HG02798 (cell line): ENCODE data around the gene BMAL1.
"Not testable (repeated sequence)": the region's sequence is repeated elsewhere in the genome, so short reads cannot be mapped to it uniquely, and the experiment has no call there.

ENCODE experiments used
- ATAC-seq: cut with Tn5 transposase; IDR thresholded peaks from one replicate; pipeline ENCODE4 v1.9.1; 2021; ENCODE audit warnings: mild to moderate bottlenecking; ENCODE audit not compliant: unreplicated experiment, poor library complexity

Gene BMAL1

DNA sequence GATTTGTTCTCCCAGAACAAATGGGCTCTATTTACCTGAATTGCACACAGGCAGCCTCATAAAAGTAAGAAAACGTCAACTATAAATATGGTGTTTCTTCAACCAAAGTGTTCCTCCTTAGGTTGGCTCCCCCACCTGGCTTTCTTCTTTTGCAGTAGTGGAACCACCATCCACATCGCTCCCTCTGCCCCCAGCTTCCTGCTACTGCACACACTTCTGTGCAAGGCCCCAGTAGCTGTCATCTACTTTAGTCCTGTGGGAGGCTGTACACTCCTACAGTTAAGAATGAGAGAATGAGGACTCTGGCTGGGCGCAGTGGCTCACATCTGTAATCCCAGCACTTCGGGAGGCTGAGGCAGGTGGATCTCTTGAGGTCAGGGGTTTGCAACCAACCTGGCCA lies 89.5 kb downstream of the BMAL1 start:
- no peak for ATAC-seq

GRCh38 chr11:13368041-13368446 lies 90.5 kb downstream of the BMAL1 start:
- ATAC-seq = no peak

DNA sequence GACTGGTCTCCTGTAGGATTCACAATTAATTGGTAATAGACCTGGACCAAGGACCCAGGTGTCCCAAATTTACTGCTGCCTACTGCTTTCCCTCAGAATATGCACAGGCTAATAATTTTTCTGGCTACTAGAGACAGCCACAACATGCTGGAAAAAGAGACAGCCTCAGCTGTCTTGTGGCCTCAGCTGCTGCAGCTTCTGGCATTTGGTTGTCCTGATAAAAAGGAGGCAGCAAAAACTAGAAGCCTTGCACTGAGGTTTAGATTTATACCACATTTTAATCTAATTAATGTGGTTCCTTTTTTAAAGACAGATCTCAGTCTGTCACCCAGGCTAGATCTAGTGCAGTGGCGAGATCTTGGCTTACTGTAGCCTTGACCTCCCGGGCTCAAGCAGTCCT lies 95.6 kb downstream of the BMAL1 start:
- ATAC-seq = no peak

DNA sequence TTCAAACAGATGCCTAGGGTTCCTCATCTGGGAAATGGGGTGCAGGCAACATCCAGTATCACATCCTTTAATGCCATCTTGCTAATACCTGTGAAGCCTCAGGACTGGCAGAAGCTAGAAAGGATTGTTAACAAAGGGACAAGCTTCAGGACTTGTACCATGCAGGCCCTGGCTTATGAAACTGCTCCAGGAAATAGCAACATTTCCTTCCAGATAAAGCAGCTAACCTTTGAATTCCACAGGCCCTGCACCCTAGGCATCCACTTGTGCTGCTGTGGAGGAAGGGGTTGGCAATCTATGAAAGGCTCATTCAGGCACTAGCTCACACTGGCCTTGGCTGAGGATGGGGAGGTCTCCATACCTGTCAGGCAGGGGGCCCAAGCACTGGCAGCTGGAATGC lies 98.2 kb downstream of the BMAL1 start:
- ATAC-seq = no peak

GRCh38 chr11:13376402-13376801 lies 98.8 kb downstream of the BMAL1 start:
- ATAC-seq = no peak

DNA sequence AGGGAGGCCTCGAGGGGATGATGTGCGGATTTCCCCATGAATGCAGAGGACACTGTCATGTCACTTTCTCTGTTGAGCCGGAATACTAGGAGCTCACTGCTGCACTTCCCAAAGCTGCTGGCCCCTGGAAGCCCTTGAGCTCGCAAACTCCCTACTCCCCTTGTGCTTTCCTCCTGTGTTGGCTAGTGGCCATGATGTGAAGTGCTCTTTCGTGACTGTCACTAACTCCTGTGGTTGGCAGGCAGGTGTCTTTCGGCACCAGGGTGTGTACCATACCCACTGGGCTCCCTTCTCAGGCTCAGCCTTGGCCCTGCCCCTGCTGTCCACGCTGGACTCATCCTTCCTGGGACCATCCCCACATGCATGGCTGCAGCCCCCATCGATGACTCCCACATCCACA lies 99.2 kb downstream of the BMAL1 start:
- no peak for ATAC-seq

GRCh38 chr11:13378316-13378715 lies 100.7 kb downstream of the BMAL1 start:
- ATAC-seq = no peak

- ATAC-seq = no peak
Measured at GRCh38 chr11:13380731-13381130, 103.1 kb downstream of the BMAL1 start.

GRCh38 chr11:13382751-13383150 lies 105.2 kb downstream of the BMAL1 start:
- ATAC-seq = no peak

DNA sequence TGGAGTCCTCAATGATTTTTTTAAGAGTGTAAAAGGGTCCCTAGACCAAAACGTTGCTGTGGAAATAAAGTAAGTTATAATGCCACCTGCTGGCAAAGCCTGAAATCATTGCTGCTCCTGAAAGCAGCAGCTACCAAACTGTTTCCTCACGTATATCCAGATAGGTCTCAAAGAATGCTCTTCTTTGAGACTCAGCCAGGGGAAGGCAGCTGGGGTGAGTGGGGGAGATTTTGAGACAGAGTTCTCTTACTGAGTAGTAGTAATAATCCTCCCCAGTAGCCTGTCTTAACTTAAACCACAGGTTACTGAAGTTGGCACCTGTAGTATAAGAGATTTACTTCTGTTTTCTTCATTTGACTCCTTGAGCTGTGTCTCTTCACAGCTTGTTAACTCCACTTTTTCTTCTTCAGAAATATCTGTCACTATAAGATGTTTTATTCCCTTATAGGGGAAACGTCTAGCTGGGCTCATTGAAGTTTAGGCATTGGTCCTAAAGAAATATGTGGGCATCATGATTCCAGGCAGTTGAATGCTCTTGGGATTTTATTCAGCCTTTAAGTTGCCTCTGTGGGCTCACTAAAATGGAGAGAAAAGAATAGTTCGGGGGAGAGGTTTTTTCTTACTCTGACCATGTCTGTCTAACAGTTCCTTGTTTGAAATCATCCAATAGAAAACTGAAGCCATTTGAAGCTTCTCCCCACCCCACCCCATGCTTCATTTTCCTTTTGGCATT lies 107.5 kb downstream of the BMAL1 start:
- ATAC-seq = no peak

- ATAC-seq = no peak
Measured at GRCh38 chr11:13386567-13386966, 109.0 kb downstream of the BMAL1 start.

DNA sequence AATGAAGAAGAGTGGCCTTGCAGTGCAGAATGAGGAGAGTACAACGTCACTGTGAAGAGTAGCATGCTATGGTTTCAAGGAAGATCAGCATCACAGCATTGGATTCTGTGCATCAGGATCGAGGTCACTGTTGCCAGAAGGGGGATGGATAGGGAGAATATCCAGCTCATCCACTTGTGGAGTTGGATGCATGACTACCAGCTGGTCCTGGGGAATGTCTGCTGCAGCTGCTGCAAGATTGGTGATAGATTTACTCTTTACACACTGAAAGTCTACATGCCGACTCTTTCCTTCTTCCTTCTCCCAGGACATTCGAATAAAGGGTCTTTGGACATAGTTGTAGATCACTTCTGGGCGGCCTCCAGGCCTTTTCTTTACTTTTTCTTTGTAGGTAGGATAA lies 111.2 kb downstream of the BMAL1 start:
- ATAC-seq = no peak

GRCh38 chr11:13391217-13391616 lies 113.6 kb downstream of the BMAL1 start:
- no peak for ATAC-seq

- not testable (repeated sequence) for ATAC-seq
Measured at GRCh38 chr11:13398335-13398734, 120.7 kb downstream of the BMAL1 start.

- ATAC-seq = no peak
Measured at GRCh38 chr11:13405220-13405619, 127.6 kb downstream of the BMAL1 start.

DNA sequence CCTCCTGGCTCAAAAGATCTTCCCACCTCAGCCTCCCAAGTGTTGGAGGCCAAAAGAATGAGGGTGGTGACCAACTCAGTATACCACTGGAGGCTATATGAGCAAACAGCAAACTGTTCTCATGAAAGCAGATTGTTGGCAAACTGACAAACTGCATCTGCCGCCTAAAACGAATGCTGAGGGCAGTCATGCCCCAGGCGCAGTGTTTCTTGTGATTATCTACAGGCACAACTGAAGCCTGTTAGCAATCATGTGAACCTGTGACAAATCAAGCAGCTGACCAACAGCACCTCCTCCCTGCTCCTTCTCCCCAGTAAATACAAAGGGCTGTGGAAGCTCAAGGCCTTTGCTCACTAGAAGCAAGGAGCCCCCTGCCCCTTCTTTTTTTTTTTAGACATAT lies 137.6 kb downstream of the BMAL1 start:
- ATAC-seq = no peak

DNA sequence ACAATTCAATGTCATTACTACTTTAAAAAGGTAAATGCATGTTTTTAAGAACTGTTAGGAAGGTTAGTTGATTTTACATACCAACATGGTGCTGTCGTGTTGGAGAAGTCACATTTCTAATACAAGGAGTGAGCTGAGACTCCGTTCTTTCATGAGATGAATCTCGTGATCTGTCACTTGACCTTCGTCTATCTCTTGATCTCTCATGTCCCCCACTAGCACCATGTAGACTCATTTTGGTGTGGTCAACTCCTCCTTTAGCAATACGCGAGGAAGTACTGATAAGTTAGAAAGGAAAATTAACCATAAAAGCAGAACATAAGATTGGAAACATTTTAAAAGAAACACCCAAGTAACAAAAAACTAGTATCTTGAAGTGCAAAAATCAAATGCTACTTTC lies 144.0 kb downstream of the BMAL1 start:
- no peak for ATAC-seq

DNA sequence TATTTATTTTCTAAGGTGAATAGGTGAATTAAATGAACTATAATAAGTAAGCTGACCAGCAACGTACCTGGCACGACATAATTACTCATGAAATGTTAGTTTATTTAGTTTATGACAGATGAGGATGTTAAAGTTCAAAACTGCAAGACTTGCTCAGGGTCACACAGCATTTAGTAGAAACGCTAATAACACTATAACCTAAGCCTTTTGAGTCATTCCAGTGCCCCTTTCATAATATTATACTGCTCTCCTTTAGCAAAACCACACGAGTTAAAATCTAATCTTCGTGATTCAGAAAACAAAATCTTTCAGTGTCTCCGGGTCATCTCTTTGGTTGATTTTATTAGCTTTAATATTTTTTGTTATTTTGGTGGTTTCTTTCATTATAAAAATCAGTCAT lies 145.8 kb downstream of the BMAL1 start:
- no peak for ATAC-seq

GRCh38 chr11:13427440-13427839 lies 149.8 kb downstream of the BMAL1 start:
- ATAC-seq = no peak

DNA sequence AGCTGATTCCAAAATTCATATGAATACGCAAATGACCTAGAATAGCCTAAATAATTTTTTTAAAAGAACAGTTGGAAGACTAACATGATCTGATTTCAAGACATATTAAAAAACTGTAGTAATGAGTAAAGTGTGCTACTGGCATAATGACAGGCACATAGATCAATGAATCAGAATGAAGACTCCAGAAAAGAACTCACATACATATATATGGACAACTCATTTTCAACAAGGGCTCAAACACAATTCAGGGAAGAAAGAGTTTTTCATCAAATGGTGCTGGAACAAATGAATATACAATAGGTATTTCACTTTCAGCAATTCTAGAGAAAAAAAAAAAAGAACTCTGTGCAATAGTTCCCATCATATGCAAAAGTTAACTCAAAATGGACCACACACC lies 151.7 kb downstream of the BMAL1 start:
- no peak for ATAC-seq

DNA sequence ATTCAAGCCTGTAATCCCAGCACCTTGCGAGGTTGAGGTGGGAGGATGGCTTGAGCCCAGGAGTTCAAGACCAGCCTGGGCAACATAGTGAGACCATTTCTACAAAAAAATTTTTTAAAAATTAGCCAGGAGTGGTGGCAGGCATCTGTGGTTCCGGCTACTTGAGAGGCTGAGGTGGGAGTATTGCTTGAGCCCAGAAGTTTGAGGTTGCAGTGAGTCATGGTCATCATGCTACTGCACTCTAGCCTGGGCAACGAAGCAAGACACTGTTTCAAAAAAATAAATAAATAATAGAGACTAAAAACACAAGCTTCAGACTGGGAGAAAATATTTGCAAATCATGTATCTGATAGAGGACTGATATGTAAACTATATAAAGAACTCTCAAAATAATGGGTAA lies 152.2 kb downstream of the BMAL1 start:
- no peak for ATAC-seq

- no peak for ATAC-seq
Measured at GRCh38 chr11:13433437-13433836, 155.8 kb downstream of the BMAL1 start.
